D721Med (cell line): ENCODE data around the gene NDUFA7.
A peak's percentile ranks its signal among the peaks of the same experiment; 100 is the strongest.
"Not testable (repeated sequence)": the region's sequence is repeated elsewhere in the genome, so short reads cannot be mapped to it uniquely, and the experiment has no call there.

Experiments
- DNase-seq: peaks from one replicate; pipeline ENCODE4 v3.0.0; 2011; ENCODE audit warnings: low spot score; ENCODE audit not compliant: insufficient read length
- FAIRE-seq: peaks from 2 replicates; lab custom pipeline; 2011; peaks lifted over from hg19 to GRCh38; lab: Jason Lieb, UNC
- TF ChIP-seq, protein P1 (sequence below): IDR thresholded peaks from 2 replicates; pipeline ENCODE4 v1.5.1; 2012; ENCODE audit warnings: mild to moderate bottlenecking, control low read depth; ENCODE audit not compliant: insufficient read depth; ENCODE audit errors: missing control alignments

The NDUFA7 gene

DNA sequence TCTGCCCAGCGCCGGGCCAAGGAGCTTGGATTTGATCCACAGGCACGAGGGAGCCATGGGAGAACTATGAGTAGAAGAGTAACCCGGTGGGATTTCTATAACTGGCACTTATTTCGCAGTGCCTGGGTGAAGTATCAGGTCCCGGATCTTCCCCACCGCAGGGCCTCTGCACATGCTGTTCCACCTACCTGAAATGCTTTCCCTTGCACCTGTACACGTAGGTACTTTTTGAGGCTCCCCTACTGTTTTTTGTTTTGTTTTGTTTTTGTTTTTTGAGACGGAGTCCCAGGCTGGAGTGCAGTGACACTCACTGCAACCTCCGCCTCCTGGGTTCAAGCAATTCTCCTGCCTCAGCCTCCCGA is 22.3 kb upstream of the NDUFA7 start:
- TF ChIP-seq, protein P1, sequence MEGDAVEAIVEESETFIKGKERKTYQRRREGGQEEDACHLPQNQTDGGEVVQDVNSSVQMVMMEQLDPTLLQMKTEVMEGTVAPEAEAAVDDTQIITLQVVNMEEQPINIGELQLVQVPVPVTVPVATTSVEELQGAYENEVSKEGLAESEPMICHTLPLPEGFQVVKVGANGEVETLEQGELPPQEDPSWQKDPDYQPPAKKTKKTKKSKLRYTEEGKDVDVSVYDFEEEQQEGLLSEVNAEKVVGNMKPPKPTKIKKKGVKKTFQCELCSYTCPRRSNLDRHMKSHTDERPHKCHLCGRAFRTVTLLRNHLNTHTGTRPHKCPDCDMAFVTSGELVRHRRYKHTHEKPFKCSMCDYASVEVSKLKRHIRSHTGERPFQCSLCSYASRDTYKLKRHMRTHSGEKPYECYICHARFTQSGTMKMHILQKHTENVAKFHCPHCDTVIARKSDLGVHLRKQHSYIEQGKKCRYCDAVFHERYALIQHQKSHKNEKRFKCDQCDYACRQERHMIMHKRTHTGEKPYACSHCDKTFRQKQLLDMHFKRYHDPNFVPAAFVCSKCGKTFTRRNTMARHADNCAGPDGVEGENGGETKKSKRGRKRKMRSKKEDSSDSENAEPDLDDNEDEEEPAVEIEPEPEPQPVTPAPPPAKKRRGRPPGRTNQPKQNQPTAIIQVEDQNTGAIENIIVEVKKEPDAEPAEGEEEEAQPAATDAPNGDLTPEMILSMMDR = no peak
- DNase-seq (no peak), FAIRE-seq (no peak)

DNA sequence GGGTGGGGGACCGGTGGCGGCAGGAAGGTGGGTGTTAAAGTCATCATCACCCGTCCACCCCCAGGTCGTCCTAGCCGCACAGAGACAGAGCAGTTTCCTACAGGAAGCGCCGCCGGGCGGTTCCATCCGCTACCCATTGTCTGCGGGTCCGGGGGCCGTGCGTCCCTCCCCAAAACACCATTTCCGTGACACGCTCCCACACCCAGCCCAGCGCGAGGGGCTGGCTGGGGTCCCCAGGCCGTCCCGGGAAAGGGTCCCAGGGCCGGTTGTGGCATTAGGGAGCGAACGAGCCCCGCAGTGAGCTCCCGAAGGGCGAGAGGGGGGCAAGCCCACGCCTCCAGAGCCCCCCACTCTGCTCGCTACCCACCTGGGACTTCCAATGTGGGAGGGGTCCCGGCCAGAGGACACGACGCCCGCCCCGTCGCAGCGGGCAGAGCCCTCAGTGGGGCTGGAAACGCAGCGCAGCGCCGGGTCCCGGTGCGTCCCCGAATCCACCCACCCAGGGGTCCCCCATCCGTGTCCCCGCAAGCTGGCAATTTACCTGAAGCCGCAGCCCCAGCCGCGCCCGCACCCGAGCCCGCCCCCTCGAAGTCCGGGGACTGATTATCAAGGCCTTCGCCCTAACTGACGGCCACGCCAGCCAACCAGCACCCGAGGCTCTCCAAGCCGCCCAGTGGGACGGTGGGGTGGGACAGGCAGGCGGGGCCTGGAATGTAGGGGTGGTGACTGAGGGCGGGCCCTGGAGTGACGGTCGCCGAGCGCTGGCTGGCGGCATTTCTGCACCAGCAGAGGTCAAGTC is 21.7 kb upstream of the NDUFA7 start, which contains the start of gene KANK3:
Gene KANK3, minus strand, starts transcription at position 579 of the 799 bp plus-strand sequence. CDS start 5,434 bp downstream, outside the sequence.
- DNase-seq (peak; percentile 99), FAIRE-seq (no peak)
- TF ChIP-seq, protein P1 = no peak

DNA sequence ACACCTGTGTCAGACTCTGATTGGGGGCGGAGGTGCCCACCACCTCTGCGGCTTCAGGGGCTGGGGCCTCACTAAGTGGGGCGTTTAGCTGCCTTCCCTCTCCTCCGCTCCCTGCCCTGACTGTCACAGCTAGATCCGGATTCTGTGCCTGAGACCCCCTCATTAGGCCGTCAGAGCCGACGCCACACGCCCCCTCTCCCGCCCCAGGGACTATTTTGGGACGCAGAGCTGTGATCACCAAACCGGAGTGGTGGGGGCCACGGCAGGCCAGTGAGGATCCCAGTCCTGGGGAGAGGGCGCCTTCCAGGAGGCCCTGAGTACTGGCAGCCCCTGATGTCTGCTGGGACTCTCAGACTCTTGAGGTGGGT is 21.1 kb upstream of the NDUFA7 start:
- TF ChIP-seq, protein P1 = no peak
- FAIRE-seq = no peak

DNA sequence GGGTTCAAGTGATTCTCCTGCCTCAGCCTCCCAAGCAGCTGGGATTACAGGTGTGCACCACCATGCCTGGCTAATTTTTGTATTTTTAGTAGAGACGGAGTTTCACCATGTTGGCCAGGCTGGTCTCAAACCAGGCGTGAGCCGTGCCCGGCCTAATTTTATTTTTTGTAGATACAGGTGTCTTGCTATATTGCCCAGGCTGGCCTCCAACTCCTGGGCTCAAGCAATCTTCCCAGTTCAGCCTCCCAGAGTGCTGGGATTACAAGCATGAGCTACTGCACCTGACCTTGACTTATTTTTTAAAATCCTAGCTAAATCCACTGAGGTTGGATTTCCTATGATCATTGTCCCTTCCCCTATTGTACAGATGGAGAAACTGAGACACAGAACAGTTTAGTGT is 20.3 kb upstream of the NDUFA7 start:
- DNase-seq, FAIRE-seq: not testable (repeated sequence)

More for the DNA sequence above, 21.1 kb upstream of the NDUFA7 start:
- DNase-seq = no peak

DNA sequence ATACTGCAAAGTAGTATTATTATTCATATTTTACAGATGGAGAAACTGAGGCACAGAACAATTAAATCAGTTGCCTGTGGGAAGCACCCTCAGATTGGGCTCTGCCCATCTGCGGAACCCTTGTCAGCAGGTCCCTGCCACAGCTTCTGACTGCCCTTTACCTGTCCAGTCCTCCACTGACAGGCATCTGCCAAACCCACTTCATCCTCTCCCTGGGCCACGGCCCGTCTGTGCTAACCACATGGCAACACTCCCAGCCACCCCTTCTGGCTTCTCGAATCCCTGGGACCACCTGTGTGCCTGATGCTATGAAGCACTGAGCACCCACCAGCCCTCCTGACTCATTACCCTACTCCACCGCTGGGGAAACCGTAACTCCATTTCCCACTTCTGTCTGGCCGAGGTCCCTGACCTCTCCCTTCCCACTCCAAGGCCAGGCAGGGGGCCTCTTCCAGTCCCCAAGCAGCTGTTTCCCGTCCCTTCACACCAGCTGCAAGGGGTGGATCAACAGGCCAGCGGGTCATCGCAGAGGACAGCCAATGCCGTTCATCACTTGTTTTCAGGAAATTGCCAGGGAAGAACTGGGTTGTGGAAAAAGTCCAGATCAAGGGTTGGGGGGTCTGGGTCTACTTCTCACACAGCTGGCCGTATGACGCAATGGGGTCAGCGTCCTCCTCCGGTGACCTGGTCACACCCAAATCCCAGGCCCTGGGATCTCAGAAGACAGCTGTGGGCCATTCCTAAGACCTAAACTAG is 19.3 kb upstream of the NDUFA7 start:
- FAIRE-seq = no peak
- DNase-seq = no peak
- TF ChIP-seq, protein P1 = no peak

DNA sequence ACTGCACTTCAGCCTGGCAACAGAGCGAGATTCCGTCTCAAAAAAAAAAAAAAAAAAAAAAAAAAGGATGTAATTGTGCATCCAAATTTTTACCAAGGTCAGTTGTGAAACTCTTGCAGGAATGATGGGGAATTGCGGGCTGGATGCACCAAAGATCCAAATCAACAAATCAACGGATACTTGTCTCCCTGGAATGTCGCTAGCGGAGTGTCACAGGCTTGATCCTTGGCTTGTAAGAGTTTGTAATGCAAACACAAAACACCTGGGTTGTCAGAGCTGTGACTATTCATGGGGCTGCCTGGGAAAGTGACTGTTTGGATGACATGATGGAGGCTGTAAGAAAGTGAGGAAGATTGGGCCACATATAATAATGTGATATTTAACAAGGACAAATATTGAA is 17.7 kb upstream of the NDUFA7 start:
- TF ChIP-seq, protein P1 = no peak
- FAIRE-seq (no peak), DNase-seq (no peak)

DNA sequence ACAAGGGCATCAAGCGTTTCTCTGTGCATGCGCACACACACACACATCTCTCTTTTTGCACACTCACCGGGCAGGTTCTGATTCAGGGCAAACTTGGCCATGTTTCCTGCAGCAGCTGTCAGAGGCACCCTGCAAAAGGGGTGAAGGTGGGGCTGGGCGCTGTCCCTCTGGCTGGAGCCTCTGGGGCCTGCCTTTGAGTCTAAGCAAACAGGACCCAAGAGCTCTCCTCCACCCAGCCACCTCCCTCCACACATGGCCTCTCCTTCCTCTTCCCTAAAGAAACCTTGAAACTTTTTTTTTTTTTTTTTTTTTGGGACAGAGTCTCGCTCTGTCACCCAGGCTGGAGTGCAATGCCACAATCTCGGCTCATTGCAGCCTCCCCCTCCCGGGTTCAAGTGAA is 16.6 kb upstream of the NDUFA7 start:
- FAIRE-seq = no peak
- TF ChIP-seq, protein P1 = no peak
- DNase-seq = no peak
